HG02884 (cell line): Measurements from ENCODE around the gene TEX19.
"Not testable (repeated sequence)": the region's sequence is repeated elsewhere in the genome, so short reads cannot be mapped to it uniquely, and the experiment has no call there.

Experiments
- ATAC-seq: cut with Tn5 transposase; IDR thresholded peaks from one replicate; pipeline ENCODE4 v1.9.1; 2021; ENCODE audit warnings: mild to moderate bottlenecking, moderate library complexity; ENCODE audit not compliant: unreplicated experiment

TEX19 gene

DNA sequence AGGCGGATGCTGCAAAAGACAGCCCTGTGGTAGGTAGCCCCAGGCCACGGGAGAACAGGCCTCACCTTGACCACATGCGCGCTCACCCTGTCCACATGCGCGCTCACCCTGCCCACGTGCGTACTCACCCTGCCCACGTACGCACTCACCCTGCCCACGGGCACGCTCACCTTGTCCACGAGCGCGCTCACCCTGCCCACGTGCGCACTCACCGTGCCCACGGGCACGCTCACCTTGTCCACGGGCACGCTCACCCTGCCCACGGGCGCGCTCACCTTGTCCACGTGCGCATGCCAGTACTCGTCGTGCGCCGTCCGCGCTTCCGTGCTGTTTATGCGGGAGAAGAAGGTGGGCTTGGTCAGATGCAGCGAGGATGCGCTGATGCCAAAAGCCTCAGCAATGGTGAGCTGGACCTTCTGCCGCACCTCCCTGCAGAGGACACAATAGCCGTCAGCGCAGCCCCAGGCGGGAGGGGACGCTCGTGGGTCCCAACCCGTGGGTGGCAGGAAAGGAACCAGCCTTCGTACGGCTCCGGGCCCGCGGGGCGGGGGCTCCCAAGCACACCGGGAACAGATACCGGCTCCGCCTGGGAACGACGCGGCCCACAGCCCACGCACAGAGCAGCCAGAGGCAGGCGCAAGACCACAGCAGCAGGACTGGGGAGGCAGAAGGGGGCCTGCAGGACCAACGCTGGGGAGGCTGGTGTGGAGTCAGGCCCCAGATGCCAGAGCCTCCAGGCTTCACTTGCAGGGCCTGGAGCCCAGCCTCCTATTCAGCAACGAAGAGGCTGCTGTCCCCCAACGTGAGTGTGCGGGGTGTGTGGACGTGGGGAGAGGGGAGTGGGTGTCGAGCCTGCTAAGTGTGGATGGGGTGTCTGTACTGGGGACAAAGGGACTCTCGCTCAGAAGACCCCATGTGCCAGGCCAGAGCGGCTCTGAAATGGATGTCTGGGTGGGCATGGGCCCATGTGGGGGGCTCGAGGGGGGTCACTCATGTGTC is 44.9 kb downstream of the TEX19 start:
- ATAC-seq, result no peak

DNA sequence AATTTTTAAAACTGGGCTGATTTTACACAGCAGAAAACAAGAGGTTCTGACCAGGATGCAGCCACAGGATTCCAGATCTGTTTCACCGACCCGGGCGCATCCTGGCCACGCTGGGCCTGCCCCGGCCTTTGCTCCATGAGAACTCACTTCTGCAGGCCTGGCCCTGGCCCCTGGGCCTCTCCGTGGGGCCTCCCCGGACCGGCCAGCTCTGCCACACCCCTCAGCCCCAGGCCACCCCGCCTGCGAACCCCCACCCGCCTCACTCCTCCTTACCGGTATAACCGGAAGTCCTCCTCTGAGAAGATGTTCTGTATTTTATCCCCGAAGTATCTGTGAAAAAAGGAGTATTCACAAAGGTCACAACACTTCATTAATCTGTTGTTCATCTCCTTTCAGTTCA is 46.0 kb downstream of the TEX19 start:
- no peak for ATAC-seq

GRCh38 chr17:82406131-82406671 is 47.2 kb downstream of the TEX19 start:
- ATAC-seq, result no peak

DNA sequence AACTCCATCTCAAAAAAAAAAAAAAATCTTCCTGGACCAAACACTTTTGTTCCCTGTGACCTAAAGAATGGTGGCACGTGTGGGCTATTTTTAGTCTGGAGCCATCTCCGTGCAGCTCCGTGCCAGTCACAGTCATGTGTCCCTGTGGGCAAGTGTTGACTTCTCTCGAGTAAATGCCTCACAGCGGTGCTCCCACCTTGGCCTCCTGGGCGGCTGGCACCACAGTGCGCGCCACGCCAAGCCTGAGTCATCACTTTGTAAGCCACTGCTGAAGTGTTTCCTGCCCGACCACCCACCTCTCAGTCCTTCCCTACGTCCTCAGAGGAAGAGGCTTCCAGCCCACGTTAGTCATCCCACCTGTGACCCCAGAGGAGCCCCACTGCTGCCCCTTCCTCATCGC is 48.2 kb downstream of the TEX19 start:
- ATAC-seq, result no peak

GRCh38 chr17:82408288-82408937 is 49.4 kb downstream of the TEX19 start:
- no peak for ATAC-seq

DNA sequence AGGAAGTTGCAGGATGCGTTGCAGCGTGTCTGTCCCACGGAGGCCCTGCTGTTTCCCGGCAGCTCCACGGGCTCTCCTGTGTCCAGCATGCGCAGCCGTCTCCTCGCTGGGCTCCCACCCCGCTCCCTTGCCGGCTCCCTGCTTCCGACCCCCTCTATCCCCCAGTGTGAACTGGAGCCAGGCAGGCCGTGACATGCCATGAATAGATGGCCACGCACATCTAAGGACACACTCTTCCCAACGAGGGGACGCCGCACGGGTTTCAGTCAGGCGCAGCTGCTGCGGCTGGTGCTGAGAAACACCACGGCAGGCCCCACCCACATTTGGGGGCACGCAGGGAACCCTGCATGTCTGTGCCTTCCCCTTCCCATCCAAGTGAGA is 49.9 kb downstream of the TEX19 start:
- ATAC-seq, result no peak

DNA sequence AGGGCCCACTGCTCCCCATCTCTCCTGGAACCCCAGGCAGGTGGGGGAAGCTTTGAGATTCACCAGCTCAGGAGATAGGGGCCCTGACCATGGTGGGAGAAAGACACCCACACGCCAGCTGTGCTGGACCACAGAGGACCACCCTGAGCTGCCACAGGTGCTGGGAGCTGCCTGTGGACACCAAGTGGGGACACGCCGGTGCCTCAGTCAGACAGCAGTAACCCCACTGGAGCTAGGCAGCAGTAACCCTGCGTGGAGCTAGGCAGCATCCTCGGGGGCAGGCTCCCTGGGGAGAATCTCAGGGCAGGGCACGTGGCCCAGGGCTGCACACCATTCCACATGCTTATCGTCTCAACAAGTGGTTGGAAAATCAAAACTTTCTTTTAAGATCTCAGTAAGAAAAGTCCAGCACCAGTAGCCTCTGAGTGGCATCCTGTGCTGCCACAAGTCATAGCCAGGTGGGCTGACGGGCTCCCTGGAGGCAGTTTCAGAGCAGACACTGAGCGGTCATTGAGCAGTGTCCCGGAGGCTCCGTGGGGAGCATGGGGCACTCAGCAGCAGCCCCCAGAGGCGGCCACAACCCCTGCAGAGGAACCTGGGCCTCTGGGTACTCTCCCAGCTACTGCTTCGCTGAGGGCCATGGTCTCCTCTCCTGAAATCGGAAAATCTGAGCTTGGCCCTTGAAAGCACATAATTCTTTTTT is 51.1 kb downstream of the TEX19 start:
- no peak for ATAC-seq

GRCh38 chr17:82411396-82412053 is 52.5 kb downstream of the TEX19 start:
- ATAC-seq, result no peak

GRCh38 chr17:82412081-82412480 is 53.0 kb downstream of the TEX19 start:
- ATAC-seq, result not testable (repeated sequence)

GRCh38 chr17:82412535-82413520 is 53.8 kb downstream of the TEX19 start:
- no peak for ATAC-seq
